ENCODE results near the gene RBP3.

RBP3 gene

GRCh38 chr10:47305566-47305965 lies 42.6 kb upstream of the RBP3 start:
- TF ChIP-seq CTCF (IDR thresholded peaks at IDR 0.05; ENCODE audit: low read depth, low read length) = no peak
- DNase-seq (ENCODE audit: extremely low read depth, low read depth) = no peak

- no peak for TF ChIP-seq CTCF (IDR thresholded peaks at IDR 0.05; ENCODE audit: low read depth, low read length)
Observed at GRCh38 chr10:47306387-47307210, 41.6 kb upstream of the RBP3 start.

GRCh38 chr10:47307381-47307780 lies 40.8 kb upstream of the RBP3 start:
- TF ChIP-seq CTCF (IDR thresholded peaks at IDR 0.05; ENCODE audit: low read depth, low read length) = no peak
- no peak for DNase-seq (ENCODE audit: extremely low read depth, low read depth)

More at GRCh38 chr10:47306387-47307210, 41.6 kb upstream of the RBP3 start:
- no peak for DNase-seq (ENCODE audit: extremely low read depth, low read depth)

GRCh38 chr10:47308775-47309174 lies 39.4 kb upstream of the RBP3 start:
- TF ChIP-seq CTCF (IDR thresholded peaks at IDR 0.05; ENCODE audit: low read depth, low read length) = no peak
- DNase-seq (ENCODE audit: extremely low read depth, low read depth) = no peak

- DNase-seq (ENCODE audit: extremely low read depth, low read depth) = no peak
- peak; percentile 28 for TF ChIP-seq CTCF (IDR thresholded peaks at IDR 0.05; ENCODE audit: low read depth, low read length)
Observed at GRCh38 chr10:47309408-47310089, 38.6 kb upstream of the RBP3 start.

- DNase-seq (ENCODE audit: extremely low read depth, low read depth) = no peak
- no peak for TF ChIP-seq CTCF (IDR thresholded peaks at IDR 0.05; ENCODE audit: low read depth, low read length)
Observed at GRCh38 chr10:47310090-47310505, 38.1 kb upstream of the RBP3 start.
